Measurements from ENCODE around the gene CLIP3. TPM values are rescaled to one million over a fixed set of nuclear protein-coding genes. Genes with fewer than 3 reads are reported as not detected.

Gene CLIP3
- total and polyA plus RNA-seq, 2 of the 13 experiments (the other 11 are each of a cell fraction or from before 2014, with no cell fraction given) = 0.15 to 1.2 TPM

DNA sequence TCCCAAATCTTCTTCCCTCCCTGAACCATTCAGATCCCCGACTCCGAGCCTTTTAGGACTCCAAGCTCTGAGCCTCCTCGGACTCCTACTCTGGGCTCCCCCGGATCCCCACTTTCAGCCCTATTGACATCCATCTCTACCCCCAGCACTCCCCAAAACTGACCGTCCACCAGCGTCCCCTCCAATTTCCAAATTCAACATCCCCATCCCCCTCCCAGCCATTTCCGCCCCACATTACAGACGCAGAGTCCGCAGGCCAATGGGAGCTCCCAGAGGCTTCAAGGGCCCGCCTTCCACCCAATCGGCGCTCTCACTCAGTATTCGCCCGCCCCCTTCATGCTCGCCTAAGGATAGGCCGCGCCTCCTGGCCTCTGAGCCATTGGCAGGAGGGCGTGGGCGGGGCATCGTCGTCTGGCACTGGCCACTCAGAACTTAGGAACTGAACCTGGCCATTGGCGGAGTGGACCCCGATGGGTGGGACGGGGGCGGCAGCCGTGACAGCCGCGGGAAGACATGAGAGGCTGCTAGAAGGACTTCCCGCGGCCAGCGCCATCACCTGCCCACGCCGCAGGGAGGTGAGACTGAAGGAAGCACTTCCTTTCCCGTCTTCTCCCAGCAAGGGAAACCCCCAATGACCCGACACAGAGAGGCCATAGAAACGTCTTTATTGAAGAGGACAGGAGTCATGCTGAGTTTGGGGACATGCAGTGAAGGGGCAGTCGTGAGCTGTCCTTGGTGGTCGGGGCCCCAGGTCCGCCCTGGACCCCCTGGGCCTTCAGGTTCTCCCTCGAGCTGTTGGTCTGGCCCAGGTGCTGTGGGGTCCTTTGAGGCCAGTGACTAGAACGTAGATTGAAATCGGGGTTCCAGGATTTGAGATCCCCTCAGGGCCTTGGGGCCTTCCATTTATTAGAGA lies 18.4 kb downstream of the CLIP3 start, which contains the start of gene ALKBH6 (continued):
- TF ChIP-seq ZBTB40 (IDR thresholded peaks at IDR 0.05) (no peak), ZBTB40 (CRISPR knock-in tag; IDR thresholded peaks at IDR 0.05) (no peak), NCOA1 (CRISPR knock-in tag; IDR thresholded peaks at IDR 0.05) (no peak), STAT5B (CRISPR knock-in tag; IDR thresholded peaks at IDR 0.05) (no peak; the same call in 1 of the 2 replicates), ZNF431 (CRISPR knock-in tag; IDR thresholded peaks at IDR 0.05; ENCODE audit: borderline replicate concordance, low read depth) (no peak), PHF8 (CRISPR knock-in tag; IDR thresholded peaks at IDR 0.05) (peak; percentile 65; the same call in 1 of the 2 replicates), NFKBIZ (CRISPR knock-in tag; IDR thresholded peaks at IDR 0.05) (no peak), ZNF367 (CRISPR knock-in tag; IDR thresholded peaks at IDR 0.05; ENCODE audit: borderline replicate concordance) (no peak), THAP7 (CRISPR knock-in tag; IDR thresholded peaks at IDR 0.05) (no peak), YEATS2 (CRISPR knock-in tag; IDR thresholded peaks at IDR 0.05; ENCODE audit: borderline replicate concordance) (peak; percentile 59; the same call in 1 of the 2 replicates), POLR2AphosphoS5 (IDR thresholded peaks at IDR 0.05; ENCODE audit: low read depth, low read length) (peak; percentile 54), MXD4 (CRISPR knock-in tag; IDR thresholded peaks at IDR 0.05) (peak; percentile 84), SUZ12 (IDR thresholded peaks at IDR 0.05; ENCODE audit: low read depth, low read length) (no peak), RXRA (CRISPR knock-in tag; IDR thresholded peaks at IDR 0.05) (no peak), ZNF292 (CRISPR knock-in tag; IDR thresholded peaks at IDR 0.05; ENCODE audit: borderline replicate concordance, low read depth) (no peak), NFATC3 (CRISPR knock-in tag; IDR thresholded peaks at IDR 0.05) (no peak)
- TF ChIP-seq, protein P1, sequence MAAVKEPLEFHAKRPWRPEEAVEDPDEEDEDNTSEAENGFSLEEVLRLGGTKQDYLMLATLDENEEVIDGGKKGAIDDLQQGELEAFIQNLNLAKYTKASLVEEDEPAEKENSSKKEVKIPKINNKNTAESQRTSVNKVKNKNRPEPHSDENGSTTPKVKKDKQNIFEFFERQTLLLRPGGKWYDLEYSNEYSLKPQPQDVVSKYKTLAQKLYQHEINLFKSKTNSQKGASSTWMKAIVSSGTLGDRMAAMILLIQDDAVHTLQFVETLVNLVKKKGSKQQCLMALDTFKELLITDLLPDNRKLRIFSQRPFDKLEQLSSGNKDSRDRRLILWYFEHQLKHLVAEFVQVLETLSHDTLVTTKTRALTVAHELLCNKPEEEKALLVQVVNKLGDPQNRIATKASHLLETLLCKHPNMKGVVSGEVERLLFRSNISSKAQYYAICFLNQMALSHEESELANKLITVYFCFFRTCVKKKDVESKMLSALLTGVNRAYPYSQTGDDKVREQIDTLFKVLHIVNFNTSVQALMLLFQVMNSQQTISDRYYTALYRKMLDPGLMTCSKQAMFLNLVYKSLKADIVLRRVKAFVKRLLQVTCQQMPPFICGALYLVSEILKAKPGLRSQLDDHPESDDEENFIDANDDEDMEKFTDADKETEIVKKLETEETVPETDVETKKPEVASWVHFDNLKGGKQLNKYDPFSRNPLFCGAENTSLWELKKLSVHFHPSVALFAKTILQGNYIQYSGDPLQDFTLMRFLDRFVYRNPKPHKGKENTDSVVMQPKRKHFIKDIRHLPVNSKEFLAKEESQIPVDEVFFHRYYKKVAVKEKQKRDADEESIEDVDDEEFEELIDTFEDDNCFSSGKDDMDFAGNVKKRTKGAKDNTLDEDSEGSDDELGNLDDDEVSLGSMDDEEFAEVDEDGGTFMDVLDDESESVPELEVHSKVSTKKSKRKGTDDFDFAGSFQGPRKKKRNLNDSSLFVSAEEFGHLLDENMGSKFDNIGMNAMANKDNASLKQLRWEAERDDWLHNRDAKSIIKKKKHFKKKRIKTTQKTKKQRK (IDR thresholded peaks at IDR 0.05; ENCODE audit: low read length) = peak; percentile 51; the same call in 1 of the 2 replicates

All from HepG2 (cell line).